NCI-H69 (cell line): ENCODE results near the gene FUBP3.

ENCODE experiments used
- DNase-seq: peaks from one replicate; lab custom pipeline; 2025; lab: John Stamatoyannopoulos, UW

Gene FUBP3, protein sequence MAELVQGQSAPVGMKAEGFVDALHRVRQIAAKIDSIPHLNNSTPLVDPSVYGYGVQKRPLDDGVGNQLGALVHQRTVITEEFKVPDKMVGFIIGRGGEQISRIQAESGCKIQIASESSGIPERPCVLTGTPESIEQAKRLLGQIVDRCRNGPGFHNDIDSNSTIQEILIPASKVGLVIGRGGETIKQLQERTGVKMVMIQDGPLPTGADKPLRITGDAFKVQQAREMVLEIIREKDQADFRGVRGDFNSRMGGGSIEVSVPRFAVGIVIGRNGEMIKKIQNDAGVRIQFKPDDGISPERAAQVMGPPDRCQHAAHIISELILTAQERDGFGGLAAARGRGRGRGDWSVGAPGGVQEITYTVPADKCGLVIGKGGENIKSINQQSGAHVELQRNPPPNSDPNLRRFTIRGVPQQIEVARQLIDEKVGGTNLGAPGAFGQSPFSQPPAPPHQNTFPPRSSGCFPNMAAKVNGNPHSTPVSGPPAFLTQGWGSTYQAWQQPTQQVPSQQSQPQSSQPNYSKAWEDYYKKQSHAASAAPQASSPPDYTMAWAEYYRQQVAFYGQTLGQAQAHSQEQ

GRCh38 chr9:130578865-130579737, at the start of gene FUBP3:
Gene FUBP3 (plus strand): TSS chr9:130579577. CDS start chr9:130579681, 104 bp downstream.
- peak; percentile 95 for DNase-seq

GRCh38 chr9:130530938-130531337, 48.4 kb upstream of the FUBP3 start:
- no peak for DNase-seq

DNA sequence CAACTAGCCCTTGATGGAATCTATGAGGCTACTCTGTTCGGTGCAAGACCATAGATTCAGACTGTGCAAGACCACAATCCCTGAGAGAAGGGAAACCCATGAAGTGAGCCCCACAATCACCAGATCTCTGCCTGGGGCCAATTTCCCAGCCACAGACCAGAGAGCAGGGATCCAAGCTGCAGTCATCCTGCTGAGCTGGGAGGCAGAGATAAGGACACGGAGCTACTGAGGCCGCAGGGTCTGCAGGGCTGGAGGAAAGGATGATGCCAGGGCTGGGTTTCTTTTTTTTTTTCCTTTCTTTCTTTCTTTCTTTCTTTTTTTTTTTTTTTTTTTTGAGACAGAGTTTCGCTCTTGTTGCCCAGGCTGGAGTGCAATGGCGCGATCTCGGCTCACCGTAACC, 47.7 kb upstream of the FUBP3 start:
- no peak for DNase-seq

DNA sequence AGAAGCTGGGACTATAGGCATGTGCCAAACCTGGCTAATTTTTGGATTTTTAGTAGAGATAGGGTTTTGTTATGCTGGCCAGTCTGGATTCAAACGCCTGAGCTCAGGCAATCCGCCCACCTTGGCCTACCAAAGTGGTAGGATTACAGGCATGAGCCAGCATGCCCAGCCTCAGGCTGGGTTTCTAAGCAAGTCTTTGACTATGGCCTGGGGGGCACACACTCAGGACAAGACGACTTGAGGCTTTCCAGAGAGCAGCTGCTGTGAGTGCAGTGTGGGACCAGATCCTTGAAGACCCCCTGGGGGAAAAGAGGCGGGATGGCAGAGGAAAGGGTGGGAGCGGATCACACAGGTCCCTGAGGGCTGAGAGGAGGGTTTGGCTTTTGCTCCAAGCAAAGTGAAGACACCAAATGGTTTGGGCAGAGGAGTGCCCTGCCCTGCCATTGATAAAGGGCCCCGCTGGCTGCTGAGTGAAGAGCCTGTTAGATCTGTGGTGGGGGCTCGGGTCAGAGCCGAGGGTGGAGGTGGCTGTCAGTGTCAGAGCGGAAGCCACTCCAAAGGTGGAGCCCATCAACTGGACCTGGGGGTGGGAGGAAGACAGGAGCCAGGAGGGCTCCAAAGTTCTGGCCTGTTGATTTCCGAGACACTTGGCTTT, 46.8 kb upstream of the FUBP3 start:
- peak; percentile 59 for DNase-seq

GRCh38 chr9:130535818-130536521, 43.4 kb upstream of the FUBP3 start:
- peak; percentile 86 for DNase-seq

DNA sequence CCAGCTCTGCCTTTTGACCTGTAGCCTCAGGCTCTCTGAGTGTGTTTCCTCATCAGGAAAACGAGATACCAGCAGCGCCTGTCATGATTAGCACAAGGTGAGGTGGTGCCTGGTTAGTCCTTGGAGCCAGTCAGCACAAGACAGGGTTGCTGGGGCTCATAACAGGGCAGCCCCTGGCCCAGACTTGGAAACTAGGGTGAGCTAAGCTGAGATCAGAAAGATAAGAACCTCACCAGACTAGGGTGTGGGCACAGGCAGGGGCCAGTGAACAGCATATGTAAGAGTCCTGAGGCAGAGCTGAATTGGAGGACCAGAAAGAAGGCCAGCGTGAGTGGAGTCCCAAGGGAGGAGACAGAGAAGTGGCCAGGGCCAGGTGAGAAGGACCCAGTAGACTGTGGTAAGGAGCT, 42.7 kb upstream of the FUBP3 start:
- DNase-seq: no peak

DNA sequence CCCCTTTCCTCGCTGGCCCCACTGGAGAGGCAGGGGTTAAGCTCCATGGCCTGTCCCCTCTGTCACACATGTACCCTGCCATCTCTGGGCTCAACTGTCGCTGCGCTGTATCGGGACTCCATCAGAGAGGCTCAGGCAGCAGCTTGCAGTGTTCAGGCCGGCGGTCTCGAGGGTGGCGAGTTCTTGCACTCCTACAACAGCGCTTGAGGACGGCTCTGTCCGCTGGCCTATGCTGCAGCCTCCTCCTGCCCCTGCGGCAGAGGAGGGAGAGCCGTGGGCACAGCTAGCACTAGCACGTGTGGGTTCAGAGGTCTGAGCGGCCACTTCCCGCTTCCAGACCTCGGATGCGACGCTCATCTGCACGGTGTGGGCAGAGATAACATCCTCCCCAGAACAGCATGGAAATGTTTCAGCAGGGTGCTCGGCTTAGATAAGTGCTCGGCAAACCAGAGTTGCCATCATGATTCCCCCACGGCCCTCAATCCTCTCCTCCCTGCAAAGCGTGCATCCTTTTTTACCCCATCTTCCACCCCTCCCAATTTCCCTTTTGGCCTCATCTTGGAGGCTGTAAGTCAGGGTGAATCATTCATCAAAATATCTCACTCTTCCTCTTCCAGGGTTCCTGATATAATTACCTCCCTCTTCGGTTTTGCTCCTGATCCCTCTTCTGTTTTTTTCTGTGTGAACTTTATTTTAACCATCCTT, 41.9 kb upstream of the FUBP3 start:
- DNase-seq: no peak

GRCh38 chr9:130539420-130540223, 39.8 kb upstream of the FUBP3 start:
- DNase-seq: peak; percentile 48

DNA sequence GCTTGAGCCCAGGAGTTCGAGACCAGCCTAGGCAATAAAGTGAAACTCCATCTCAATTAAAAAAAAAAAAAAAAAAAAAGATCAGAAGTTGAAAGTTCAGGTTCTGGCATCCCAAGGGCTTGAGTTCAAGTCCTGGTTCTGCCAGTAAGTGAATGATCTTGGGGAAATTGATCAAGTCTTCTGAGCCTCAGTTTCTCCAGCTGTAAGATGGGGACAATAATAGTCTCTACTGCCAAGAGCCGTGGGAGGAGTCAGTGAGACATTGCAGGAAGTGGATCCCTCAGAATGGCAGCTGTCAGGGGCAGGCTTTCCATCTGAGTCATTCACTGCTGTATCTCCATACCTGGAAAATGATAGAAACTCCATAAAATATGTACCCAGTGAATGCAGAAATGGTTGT, 37.8 kb upstream of the FUBP3 start:
- DNase-seq: no peak

DNA sequence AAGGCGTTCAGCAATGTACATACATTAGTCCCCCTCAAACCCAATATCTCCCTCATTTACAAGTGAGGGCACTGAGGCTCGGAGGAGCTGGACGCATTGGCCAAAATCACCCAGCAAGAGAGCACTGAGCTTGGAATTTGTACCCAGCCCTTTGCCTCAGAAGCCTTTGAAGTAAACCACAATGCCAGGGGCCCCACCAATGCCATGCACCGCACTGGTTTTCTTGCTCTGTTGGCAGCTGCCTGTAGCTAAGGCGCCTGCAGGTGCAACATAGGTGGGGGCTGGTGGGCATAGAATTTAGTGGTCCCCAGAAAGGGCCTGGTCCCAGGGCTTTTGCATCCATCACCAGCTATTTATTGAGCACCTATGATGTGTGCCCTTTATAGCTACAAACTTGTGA, 37.3 kb upstream of the FUBP3 start:
- no peak for DNase-seq

DNA sequence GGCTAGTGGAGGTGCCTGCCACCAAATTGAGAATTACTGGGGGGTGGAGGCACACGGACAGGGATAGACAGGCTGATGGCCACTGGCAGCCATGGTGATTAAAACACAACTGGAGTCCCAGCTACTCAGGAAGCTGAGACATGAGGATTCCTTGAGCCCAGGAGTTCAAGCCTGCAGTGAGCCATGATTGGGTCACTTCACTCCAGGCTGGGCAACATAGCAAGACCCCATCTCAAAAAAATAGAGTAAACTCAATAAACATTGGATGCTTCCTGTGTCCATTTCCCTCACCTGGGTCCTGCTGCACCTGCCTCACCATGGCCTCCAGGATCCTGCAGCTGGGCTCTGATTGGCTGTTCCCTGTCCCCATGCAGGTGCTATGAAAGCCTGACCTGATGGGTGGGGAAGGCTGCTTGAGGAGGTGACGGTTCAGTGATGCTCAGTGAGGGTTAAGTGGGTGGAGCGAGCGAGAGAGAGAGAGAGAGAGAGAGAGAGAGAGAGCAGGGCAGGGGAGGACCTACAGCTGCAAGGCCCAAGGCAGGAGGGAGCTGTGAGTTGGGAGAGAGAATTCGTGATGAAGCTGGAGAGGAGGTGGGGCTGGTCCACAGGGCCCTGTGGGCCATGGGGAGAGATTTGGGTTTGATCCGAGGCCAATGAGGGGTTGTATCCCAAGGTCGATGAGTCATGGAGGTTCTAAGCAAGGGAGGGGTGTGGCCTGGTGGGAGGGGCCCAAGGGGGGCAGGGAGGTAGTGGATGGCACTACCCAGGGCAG, 36.7 kb upstream of the FUBP3 start:
- no peak for DNase-seq

GRCh38 chr9:130543368-130543767, 36.0 kb upstream of the FUBP3 start:
- DNase-seq: no peak

- peak; percentile 34 for DNase-seq
Observed at GRCh38 chr9:130543859-130544258, 35.5 kb upstream of the FUBP3 start.

DNA sequence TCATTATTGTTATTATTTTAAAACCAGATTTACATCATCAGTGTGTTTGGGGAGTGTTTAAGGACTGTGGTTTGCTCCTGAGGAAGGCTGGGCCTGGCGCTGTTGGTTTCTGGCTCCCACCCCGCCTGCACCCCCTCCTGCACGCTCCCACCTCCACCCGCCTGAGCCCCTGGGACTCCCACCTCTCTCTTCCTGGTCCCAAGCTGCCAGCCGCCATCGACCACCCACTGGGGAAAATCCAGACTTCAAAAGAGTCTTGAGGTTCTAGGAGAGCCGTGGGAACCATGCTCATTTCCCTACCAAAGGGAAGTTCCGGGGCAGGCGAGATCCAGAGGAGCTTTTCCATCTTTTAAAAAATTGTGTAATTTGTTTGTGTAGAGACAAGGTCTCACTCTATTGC, 35.0 kb upstream of the FUBP3 start:
- no peak for DNase-seq

DNA sequence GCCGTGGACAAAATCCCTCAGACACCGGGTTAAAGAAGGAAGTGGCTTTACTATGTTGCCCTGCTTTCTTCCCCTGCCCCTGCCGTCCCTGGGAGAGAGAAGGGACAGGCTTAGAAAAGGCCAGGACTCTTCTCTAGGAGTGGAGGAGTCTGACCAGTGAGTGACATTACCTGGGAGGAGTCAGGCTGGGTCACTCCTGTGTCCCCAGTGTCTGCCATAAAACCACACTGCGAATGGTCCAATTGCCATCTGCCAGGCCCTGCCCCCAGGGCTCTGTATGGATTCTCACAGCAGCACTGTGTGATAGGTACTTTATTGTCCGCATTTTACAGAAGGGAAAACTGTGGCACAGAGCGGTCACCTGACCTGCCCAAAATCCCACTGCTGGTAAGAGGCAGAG, 31.3 kb upstream of the FUBP3 start:
- DNase-seq: no peak

- peak; percentile 48 for DNase-seq
Observed at GRCh38 chr9:130549093-130549735, 30.2 kb upstream of the FUBP3 start.

DNA sequence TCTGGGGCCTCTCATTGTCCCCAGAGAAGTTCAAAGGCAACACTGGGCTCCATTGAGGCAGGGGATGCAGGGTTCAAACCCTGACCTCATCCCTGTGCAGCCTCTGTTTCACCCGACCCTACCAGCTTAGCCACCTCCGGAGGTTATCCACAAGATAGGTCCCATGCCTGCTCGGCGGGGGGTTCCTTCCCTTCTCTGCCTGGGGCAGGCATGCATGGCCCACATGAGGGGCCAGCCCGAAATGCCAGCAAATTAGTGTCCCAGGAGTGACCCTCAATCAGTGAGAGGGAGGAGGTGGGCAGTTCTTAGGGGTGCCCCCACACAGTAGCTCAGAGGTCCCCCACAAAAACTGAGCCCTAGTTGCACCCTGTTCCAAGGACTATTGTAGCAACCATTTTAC, 24.8 kb upstream of the FUBP3 start:
- DNase-seq: no peak

- no peak for DNase-seq
Observed at GRCh38 chr9:130555061-130555460, 24.3 kb upstream of the FUBP3 start.

GRCh38 chr9:130555968-130556367, 23.4 kb upstream of the FUBP3 start:
- DNase-seq: no peak
